Activated T-helper 2 cell treated with anti-CD3 and anti-CD28 coated beads, Interferon-gamma antibody, Interleukin-2, Interleukin-4, amounts not matched to agents 10 μg/mL and 5 μg/mL and 100 μg/mL, durations not matched to agents 14 hours and 24 hours and 36 hours (primary cell): ENCODE results near the gene GJC2. TPM values are rescaled to one million over a fixed set of nuclear protein-coding genes. Genes with fewer than 3 reads are reported as not detected.
A peak's percentile ranks its signal among the peaks of the same experiment; 100 is the strongest.
"Not testable (repeated sequence)": the region's sequence is repeated elsewhere in the genome, so short reads cannot be mapped to it uniquely, and the experiment has no call there.

Experiments
- DNase-seq: peaks from one replicate; pipeline ENCODE4 v3.0.0; 2021; ENCODE audit warnings: low spot score
- H3K27ac Mint-ChIP-seq: one replicate; pipeline ENCODE4 v1.8.0; 2021; ENCODE audit warnings: mixed read lengths
- H3K27me3 Mint-ChIP-seq: one replicate; pipeline ENCODE4 v1.8.0; 2021; ENCODE audit warnings: low read depth, mixed read lengths
- H3K36me3 Mint-ChIP-seq: one replicate; pipeline ENCODE4 v1.8.0; 2021; ENCODE audit warnings: low read depth, mixed read lengths
- H3K4me1 Mint-ChIP-seq: one replicate; pipeline ENCODE4 v1.8.0; 2021; ENCODE audit warnings: low read depth, mixed read lengths
- H3K4me3 Mint-ChIP-seq: one replicate; pipeline ENCODE4 v1.8.0; 2021; ENCODE audit warnings: low read depth, mild to moderate bottlenecking, moderate library complexity, mixed read lengths
- H3K9me3 Mint-ChIP-seq: one replicate; pipeline ENCODE4 v1.8.0; 2021; ENCODE audit warnings: mixed read lengths
- intact Hi-C: fragments of 100-400 bp; cut with micrococcal nuclease; formaldehyde crosslinking; loops from one replicate; pipeline ENCODE4 v1.15.1; 2023
- total RNA-seq: library from RNA; stranded (reverse); gene quantifications from 2 replicates; pipeline ENCODE4 v1.2.3, GENCODE V29; 2022

The GJC2 gene
- total RNA-seq, 1 donor from 2014 or later = 0.52 TPM

- no peaks in the 10 kb centered on the region for H3K27me3 Mint-ChIP-seq
- H3K27ac Mint-ChIP-seq = peak overlapping the region; percentile 87
- intact Hi-C loops = loop anchor here (1.0 to 10.0 kb wide), 5 partner anchors 63 to 432 kb away; partner anchors contain the start of genes ARF1, C1orf35, JMJD4 and SNAP47
- peak; percentile 58 for DNase-seq
- H3K4me1 Mint-ChIP-seq = peaks cover 23% of the 10 kb centered on the region
- peak overlapping the region; percentile 77 for H3K4me3 Mint-ChIP-seq
- no peaks in the 10 kb centered on the region for H3K9me3 Mint-ChIP-seq
- no peaks in the 10 kb centered on the region for H3K36me3 Mint-ChIP-seq
Observed at GRCh38 chr1:228166170-228166936, 16.6 kb downstream of the GJC2 start.

- Mint-ChIP-seq H3K9me3 (no peaks in the 10 kb centered on the region), H3K4me3 (no peak overlapping the region), H3K27me3 (no peaks in the 10 kb centered on the region), H3K4me1 (peaks cover 24% of the 10 kb centered on the region), H3K27ac (no peak overlapping the region), H3K36me3 (no peaks in the 10 kb centered on the region)
- intact Hi-C loops = loop anchor here (10.0 kb wide), 1 partner anchor 434 kb away; the partner anchor contains the start of genes JMJD4 and SNAP47
- no peak for DNase-seq
Observed at GRCh38 chr1:228168563-228169270, 19.0 kb downstream of the GJC2 start.

DNA sequence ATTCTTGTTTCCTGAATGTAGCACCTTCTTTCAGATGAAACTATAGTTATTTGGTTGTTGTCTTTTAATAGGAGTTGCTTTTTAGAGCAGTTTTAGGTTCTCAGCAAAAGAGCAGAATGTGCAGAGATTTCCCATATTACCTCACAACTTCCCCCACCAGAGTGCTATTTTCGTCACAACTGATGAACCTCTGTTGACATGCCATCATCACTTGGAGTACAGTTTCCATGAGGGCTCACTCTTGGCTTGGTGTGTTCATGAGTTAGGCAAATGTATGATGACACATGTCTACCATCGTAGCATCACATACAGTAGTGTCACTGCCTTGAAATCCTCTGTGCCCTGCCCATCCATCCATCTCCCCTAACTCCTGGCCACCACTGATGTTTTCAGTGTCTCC, 19.6 kb downstream of the GJC2 start:
- Mint-ChIP-seq H3K9me3 (no peaks in the 10 kb centered on the region), H3K27ac (no peak overlapping the region), H3K27me3 (no peaks in the 10 kb centered on the region), H3K36me3 (no peaks in the 10 kb centered on the region), H3K4me1 (peaks cover 18% of the 10 kb centered on the region), H3K4me3 (no peak overlapping the region)
- intact Hi-C loops = loop anchor here (10.0 kb wide), 1 partner anchor 435 kb away; the partner anchor contains the start of genes JMJD4 and SNAP47
- no peak for DNase-seq

- Mint-ChIP-seq H3K27ac (no peak overlapping the region), H3K4me3 (no peak overlapping the region), H3K9me3 (no peaks in the 10 kb centered on the region), H3K27me3 (no peaks in the 10 kb centered on the region), H3K4me1 (peaks cover 13% of the 10 kb centered on the region), H3K36me3 (no peaks in the 10 kb centered on the region)
- no peak for DNase-seq
- intact Hi-C loops = no loop called here
Observed at GRCh38 chr1:228170666-228171065, 20.9 kb downstream of the GJC2 start.

DNA sequence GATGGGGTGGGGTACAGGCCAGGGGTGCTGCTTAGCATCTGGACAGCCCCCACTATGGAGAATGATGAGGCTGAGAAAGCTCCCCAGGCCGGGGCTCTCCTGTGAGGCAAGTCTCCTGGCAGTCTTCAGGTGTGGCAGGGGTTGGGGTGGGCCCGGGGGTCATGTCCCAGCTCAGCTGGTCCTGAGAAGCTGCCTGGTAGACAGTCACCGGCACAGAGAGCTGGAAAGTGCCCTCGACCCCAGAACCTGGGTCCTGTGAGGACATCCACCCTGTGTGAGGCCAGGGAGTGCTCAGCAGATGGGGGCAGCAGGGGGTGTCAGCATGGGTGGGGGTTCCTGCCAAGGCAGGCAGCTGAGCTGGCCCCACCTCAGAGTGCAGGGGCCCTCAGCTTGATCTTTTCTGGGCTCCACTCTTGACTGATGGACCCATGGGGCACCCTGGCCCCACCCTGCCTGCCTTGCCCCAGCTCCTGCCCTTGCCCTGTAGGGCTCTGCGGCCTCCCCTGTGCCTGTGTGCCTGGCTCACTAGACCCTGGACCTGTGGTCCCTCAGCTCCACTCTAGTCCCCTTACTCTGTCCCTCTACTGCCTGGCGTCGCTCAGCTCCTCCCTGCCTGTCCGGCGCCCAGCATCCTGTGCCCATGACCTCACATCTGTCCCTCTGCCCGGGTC, 21.6 kb downstream of the GJC2 start:
- DNase-seq = no peak
- Mint-ChIP-seq H3K9me3 (no peaks in the 10 kb centered on the region), H3K27me3 (no peaks in the 10 kb centered on the region), H3K4me1 (peaks cover 13% of the 10 kb centered on the region), H3K27ac (no peak overlapping the region), H3K36me3 (no peaks in the 10 kb centered on the region), H3K4me3 (no peak overlapping the region)
- intact Hi-C loops = no loop called here

- Mint-ChIP-seq H3K4me3 (no peak overlapping the region), H3K4me1 (peaks cover 5% of the 10 kb centered on the region), H3K36me3 (no peaks in the 10 kb centered on the region), H3K27me3 (no peaks in the 10 kb centered on the region), H3K27ac (no peak overlapping the region), H3K9me3 (no peaks in the 10 kb centered on the region)
- DNase-seq = no peak
- intact Hi-C loops = no loop called here
Observed at GRCh38 chr1:228172591-228173527, 23.1 kb downstream of the GJC2 start.

DNA sequence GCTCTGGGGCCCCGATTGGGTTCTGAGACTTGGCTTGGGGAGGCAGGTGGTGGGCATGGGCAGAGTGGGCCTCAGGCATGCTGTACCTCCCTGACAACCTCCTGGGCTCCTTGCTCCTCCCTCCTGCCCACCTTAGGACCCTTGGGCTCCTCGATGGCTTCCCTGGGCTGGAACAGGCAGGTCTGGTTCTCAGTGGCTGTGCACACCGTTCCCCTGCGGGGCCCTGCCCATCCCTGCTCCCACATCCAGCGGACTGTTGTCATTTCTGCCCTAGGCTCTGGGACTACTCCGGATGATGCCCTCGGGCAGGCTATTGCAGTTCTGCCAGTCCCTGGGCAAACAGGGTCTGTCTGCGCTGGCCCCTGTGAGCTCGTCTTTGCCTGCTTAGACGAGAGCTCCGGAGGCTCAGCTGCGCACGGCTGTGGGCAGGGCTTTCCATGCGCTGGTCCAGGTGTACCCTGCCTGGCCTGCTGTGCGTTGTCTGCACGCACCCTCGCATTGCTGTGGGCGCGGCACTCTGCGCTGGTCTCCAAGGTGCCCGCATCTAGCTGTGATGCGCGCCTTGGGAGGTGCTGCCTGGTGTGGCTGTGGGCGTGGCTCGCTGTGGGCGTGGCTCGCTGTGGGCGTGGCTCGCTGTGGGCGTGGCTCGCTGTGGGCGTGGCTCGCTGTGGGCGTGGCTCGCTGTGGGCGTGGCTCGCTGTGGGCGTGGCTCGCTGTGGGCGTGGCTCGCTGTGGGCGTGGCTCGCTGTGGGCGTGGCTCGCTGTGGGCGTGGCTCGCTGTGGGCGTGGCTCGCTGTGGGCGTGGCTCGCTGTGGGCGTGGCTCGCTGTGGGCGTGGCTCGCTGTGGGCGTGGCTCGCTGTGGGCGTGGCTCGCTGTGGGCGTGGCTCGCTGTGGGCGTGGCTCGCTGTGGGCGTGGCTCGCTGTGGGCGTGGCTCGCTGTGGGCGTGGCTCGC, 24.1 kb downstream of the GJC2 start:
- H3K9me3 Mint-ChIP-seq, DNase-seq, H3K27ac Mint-ChIP-seq, H3K4me3 Mint-ChIP-seq, H3K36me3 Mint-ChIP-seq, H3K4me1 Mint-ChIP-seq, intact Hi-C loops, H3K27me3 Mint-ChIP-seq: not testable (repeated sequence)

- Mint-ChIP-seq H3K9me3 (no peaks in the 10 kb centered on the region), H3K36me3 (no peaks in the 10 kb centered on the region), H3K4me1 (peaks cover 1% of the 10 kb centered on the region), H3K27me3 (no peaks in the 10 kb centered on the region), H3K4me3 (no peak overlapping the region), H3K27ac (no peak overlapping the region)
- DNase-seq = no peak
- intact Hi-C loops = no loop called here
Observed at GRCh38 chr1:228174482-228175315, 25.0 kb downstream of the GJC2 start.

- Mint-ChIP-seq H3K27me3 (no peaks in the 10 kb centered on the region), H3K4me3 (no peak overlapping the region), H3K36me3 (no peaks in the 10 kb centered on the region), H3K4me1 (peaks cover 1% of the 10 kb centered on the region), H3K9me3 (no peaks in the 10 kb centered on the region), H3K27ac (no peak overlapping the region)
- intact Hi-C loops = no loop called here
- DNase-seq = no peak
Observed at GRCh38 chr1:228175316-228176023, 25.7 kb downstream of the GJC2 start.

DNA sequence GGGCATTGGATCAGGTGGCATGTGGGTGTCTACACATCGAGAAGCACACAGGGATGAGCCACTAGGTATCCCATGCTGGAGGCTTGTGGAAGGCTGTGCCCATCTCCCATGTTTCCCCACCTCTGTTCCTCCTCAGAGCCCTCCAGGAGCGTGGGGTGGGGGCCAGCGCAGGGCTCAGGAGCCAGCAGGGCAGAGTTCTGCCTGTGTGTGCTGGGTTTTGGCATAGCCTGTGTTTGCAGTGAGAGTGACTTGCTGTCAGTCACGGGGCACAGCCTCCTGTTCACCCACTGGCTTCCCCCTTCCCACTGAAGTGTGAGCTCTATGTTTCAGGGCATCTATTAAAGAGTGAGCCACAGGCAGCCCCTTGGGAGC, 26.3 kb downstream of the GJC2 start:
- Mint-ChIP-seq H3K27ac (no peak overlapping the region), H3K4me3 (no peak overlapping the region), H3K36me3 (no peaks in the 10 kb centered on the region), H3K9me3 (no peaks in the 10 kb centered on the region), H3K4me1 (peaks cover 1% of the 10 kb centered on the region), H3K27me3 (no peaks in the 10 kb centered on the region)
- intact Hi-C loops = no loop called here
- DNase-seq = no peak
